K562 treated with DMSO at 1 percent for 12 hours (cell line): ENCODE measurements around the gene VN1R5. TPM values are rescaled to one million over a fixed set of nuclear protein-coding genes. Genes with fewer than 3 reads are reported as not detected.

ENCODE experiments used
- total RNA-seq: library from RNA; unstranded; fragments of 300-600 nt; gene quantifications from 2 replicates; pipeline ENCODE4 v1.2.3, GENCODE V29; 2022; ENCODE audit not compliant: insufficient read depth

VN1R5 gene
- not detected in 2 replicates for total RNA-seq

GRCh38 chr1:247255772-247256171 is at the start of gene VN1R5:
TSS of gene VN1R5 (plus strand) at chr1:247256072.

Other genes starting within 250 kb of the VN1R5 start
- gene ZNF695, start 248.0 kb upstream of the VN1R5 start, total RNA-seq = 9.9 and 10.9 TPM in 2 replicates
- gene ZNF670, start 177.3 kb upstream of the VN1R5 start, total RNA-seq = 2.0 and 4.0 TPM in 2 replicates
- 3.1 and 11.3 TPM in 2 replicates for gene ZNF669, start 151.7 kb upstream of the VN1R5 start, total RNA-seq
- 6.5 and 15.8 TPM in 2 replicates for gene ZNF124, start 84.1 kb upstream of the VN1R5 start, total RNA-seq
- gene ZNF496, start 75.8 kb downstream of the VN1R5 start, total RNA-seq = 18.0 and 48.1 TPM in 2 replicates
- gene NLRP3, start 160.1 kb downstream of the VN1R5 start, total RNA-seq = not detected in 2 replicates
- not detected in 2 replicates for gene OR2B11, start 202.0 kb downstream of the VN1R5 start, total RNA-seq